GM19467 (cell line): ENCODE results near the gene RTF1.
A peak's percentile ranks its signal among the peaks of the same experiment; 100 is the strongest.
"Not testable (repeated sequence)": the region's sequence is repeated elsewhere in the genome, so short reads cannot be mapped to it uniquely, and the experiment has no call there.

Experiments used
- ATAC-seq: cut with Tn5 transposase; IDR thresholded peaks from one replicate; pipeline ENCODE4 v1.9.1; 2021; ENCODE audit warnings: mild to moderate bottlenecking, moderate library complexity; ENCODE audit not compliant: unreplicated experiment

Gene RTF1

DNA sequence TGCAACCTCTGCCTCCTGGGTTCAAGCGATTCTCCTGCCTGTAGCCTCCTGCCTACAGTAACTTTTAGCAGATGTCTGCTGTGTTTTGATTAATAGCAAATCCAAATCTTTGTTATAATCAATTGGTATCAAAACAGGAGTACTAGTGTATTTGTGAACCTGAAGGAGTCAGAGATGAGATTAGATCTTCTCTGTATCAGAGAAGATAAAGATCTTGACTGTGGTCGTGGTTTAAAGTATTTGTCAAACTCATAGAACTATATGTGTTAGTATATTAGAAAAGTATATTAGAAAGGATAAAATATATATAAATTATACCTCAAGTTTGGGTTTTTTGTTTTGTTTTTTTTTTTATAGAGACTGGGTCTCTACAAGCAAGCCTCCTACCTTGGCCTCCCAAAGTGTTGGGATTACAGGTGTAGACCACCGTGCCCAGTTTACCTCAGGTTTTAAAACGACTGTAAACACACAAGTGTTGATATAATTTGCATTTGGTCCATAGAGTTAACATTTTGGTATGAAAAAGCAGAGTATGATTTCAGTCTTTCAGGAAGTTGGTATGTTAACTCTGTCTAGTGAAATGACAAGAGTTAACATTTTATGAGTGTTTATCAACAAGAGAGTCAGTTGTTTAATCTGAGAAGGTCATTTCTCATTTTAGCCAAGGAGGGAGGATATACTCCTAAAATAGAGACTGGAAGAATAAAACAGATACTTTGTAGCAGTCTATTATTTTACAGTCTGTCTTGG lies 18.3 kb downstream of the RTF1 start:
- ATAC-seq = no peak

DNA sequence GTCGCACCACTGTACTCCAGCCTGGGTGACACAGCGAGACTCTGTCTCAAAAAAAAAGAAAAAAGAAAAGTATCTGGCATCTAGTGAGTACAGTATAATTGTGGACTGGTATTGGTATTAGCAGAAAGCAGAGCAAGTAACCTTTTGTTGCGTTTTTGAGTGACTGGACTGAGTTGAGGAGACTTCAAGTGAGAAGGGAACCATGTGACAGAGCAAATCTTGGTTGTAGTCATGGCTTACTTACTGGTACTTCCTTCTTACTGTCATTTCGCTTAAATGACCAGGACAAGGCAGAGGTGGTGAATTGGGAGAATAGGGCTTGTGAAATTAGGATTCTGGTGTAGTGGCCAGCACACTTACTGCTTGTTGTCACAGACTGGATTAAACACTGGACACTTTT lies 20.6 kb downstream of the RTF1 start:
- no peak for ATAC-seq

DNA sequence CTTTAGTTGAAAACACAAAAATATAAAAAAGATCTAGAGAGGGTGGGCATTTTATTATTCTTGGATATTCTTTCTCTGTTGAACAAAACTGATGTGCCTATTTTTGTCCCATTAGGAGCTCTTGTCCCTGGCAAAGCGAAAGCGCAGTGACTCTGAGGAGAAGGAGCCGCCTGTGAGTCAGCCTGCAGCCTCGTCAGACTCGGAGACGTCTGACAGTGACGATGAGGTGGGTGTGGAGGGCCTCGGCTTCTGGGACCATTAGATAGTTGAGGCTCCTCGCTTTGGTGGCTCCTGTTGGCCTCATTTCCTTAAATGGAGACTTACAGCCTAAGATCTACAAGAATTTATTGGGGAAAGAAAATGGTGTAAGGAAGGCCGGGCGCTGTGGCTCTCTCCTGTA lies 21.3 kb downstream of the RTF1 start:
- ATAC-seq = no peak

DNA sequence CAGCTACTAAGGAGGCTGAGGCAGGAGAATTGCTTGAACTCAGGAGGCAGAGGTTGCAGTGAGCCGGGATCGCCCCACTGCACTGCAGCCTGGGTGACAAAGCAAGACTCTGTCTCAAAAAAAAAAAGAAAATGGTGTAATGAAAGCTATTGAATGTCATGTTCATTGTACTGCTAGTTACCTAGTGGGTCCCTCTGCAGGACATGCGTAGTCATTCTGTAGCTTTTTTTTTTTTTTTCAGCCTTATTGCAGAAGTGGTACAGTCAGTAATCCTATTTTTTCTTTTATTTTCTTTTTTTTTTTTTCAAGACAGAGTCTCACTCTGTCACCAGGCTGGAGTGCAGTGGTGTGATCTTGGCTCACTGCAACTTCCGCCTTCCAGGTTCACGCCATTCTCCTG lies 21.9 kb downstream of the RTF1 start:
- not testable (repeated sequence) for ATAC-seq

DNA sequence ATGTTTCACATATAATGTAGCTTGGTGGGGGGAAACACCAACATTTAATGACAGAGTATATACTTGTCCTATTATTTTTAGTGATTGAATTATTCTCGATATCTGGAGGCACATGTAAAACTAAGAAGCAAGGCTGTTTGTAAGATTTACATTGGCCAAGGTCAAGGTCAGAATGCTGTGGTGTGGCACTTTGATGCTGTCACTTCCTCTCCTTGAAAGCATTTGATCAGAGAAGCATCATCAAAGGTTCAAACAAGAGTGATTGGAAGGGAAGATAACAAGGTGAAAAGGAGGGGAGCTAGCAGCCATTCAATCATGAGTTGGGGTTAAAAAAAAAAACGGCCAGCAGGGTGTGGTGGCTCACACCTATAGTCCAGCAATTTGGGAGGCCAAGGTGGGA lies 26.4 kb downstream of the RTF1 start:
- no peak for ATAC-seq

DNA sequence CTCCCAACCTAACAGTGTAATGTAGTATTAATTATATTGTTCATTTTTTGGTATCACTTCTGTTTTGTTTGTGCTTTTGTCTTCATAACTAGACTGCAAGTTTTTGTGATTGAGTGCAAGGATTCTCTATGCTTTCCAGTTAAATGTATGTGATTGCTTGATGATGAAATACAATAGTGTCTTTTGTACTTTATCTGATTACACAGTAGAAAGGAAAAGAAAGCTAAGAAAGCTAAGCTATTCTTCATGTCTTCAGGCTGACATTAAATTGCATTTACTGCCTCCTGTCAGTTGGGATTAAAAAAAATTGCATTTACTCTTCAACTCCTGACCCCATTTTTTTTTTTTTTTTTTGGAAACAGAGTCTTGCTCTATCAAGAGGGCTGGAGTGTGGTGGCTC lies 28.5 kb downstream of the RTF1 start:
- no peak for ATAC-seq

DNA sequence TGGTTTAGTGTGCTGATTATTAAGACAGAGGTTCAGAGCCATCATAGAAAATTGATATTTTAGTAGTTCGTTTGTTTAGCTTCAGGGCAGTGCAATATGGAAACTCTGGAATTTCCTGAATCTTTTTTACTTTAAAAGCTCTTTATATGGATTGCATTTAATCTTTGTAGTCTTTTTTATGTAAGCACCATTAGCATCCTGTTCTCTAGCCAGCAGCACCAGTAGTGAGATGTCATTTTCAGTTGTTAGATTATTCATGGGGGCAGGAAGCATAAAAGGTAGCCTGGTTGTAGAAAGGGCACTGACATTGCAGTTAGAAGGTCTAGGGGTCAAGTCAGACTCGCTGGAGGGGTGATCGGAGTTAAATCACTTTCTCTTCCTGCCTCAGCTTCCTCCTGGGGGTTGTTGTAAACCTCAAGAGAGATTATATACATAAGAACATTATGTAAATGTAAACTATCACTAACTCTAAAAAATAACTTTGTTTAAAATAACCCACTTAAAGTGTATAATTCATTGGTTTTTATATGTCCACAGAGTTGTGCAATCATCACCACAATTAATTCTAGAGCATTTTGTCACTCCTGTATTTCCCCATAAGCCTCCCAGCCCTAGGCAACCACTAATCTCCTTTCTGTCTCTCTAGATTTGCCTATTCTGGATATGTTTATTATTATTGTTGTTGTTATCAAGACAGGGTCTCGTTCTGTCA lies 45.3 kb downstream of the RTF1 start:
- no peak for ATAC-seq

DNA sequence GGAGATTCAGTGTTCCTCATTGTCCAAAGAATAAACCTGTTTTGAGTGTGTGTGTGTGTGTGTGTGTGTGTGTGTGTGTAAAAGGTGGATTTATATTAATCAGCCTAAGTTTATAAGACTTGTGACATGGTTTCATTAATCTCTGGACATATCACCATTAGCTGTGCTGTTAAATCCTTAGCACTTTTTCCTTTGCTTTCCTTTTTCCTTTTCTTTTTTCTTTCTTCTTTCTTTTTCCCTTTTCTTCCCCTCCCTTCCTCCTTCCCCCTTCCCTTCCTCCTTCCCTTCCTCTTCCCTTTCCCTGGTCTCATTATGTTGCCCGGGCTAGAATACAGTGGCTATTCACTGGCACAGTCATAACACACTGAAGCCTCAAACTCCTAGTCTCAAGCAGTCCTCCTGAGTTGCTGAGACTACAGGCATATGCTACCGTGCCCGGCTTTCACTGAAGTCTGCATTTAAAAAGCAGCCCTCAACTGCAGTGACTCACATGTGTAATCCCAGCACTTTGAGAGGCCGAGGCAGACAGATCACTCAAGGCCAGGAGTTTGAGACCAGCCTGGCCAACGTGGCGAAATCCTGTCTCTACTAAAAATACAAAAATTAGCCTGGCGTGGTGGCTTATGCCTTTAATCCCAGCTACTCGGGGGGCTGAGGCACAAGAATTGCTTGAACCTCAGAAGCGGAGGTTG lies 48.1 kb downstream of the RTF1 start:
- ATAC-seq = no peak

DNA sequence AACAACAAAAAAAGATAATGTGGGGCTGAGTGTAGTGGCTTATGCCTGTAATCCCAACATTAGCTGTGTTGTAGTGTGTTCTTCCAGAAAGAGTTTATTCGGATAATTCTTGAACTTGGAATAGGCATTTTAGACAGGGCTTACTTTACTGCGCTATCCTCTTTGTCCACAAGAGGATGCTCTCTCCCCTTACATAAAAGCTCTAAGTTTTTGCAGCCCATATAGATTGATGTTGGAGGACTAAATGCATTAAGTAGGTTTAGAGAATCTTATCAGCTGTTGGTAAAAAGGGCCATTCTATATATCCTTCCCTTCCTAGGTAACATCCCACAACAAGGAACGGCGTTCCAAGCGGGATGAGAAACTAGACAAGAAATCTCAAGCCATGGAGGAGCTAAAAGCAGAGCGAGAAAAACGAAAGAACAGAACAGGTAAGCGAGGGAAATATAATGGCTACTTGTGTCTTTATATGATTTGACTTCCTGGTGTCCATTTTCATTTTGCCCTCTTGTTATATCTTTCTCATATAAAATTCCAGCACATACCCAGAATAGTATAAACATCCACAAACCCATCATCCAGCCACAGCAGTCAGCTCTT lies 49.0 kb downstream of the RTF1 start:
- no peak for ATAC-seq

DNA sequence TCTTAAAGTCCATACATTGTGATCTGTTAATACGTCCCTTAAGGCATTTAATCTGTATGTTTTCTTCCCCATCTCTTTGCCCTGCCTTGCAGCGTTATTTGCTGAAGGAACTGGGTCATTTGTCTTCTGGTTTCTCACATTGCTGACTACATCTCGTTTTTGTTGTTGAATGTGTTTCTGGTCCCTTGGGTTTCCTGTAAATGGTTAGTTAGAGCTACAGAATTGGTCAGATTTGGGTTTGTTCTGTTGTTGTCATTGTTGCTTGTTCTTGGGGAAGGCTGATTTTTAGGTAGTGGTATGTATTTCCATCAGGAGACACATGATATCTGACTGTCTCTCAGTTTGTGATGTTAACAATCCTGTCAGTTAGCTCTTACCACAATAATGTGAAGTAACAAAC lies 49.8 kb downstream of the RTF1 start:
- no peak for ATAC-seq

DNA sequence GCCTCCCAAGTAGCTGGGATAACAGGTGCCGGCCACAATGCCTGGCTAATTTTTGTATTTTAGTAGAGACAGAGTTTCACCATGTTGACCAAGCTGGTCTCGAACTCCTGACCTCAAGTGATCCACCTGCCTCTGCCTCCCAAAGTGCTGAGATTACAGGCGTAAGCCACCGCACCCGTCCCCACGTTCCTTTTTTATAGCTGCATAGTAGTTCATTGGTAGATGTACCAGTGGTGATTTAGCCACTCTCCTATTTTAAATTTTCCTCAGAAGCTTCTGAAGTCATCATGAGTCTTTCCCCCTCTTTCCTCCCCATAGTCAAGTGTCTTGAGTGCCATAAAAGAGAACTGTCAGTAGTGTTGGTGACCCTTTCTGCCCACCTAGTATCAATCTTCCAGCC lies 52.7 kb downstream of the RTF1 start:
- not testable (repeated sequence) for ATAC-seq

DNA sequence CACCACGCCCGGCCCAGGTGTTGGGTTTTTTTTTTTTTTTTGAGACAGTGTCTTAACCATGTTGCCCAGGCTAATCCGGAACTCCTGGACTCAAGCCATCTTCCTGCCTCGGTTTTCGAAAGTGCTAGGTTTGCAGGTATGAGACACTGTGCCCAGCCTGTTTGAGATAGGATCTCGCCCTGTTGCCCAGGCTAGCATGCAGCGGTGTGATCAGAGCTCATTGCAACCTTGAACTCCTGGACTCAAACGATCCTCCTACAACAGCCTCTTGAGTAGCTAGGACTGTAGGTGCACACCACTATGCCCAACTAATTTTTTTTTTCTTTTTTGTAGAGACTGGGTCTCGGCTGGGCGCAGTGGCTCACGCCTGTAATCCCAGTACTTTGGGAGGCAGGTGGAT lies 56.5 kb downstream of the RTF1 start:
- no peak for ATAC-seq

DNA sequence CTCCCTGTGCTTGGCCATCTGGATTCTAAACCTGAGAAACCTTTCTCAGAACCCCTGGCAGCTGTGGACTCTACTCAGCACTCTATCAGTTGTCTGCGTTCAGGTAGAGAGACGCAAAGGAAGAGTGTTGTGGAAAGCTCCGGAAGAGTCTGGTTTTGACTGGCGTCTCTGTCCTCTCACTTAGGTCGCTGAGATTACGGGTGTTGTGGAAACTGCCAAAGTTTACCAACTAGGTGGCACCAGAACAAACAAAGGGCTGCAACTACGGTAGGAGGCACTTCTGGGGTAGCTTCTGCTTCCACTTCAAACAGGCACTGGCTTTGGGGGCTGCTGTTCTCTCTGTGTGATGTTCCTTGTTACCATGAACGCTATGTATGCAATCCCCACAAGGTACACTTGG lies 57.5 kb downstream of the RTF1 start:
- ATAC-seq = no peak

DNA sequence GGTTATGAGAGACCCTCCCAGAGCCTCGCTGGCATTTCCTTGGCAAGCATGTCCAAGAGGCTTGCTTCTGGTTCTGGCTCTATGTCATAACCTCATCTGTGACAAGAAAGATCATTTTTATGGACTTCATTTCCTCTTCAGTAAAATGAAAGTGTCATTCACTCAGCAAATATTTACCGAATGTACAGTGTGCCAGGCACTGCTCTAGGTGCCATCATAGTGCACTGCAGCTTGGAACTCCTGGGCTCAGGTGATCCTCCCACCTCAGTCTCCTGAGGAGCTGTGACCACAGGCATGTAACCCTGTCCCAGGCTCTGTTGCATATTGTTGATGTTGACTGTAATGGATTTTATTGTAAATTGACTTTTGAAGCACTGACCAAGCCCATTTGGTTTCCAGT lies 58.0 kb downstream of the RTF1 start:
- ATAC-seq = no peak

DNA sequence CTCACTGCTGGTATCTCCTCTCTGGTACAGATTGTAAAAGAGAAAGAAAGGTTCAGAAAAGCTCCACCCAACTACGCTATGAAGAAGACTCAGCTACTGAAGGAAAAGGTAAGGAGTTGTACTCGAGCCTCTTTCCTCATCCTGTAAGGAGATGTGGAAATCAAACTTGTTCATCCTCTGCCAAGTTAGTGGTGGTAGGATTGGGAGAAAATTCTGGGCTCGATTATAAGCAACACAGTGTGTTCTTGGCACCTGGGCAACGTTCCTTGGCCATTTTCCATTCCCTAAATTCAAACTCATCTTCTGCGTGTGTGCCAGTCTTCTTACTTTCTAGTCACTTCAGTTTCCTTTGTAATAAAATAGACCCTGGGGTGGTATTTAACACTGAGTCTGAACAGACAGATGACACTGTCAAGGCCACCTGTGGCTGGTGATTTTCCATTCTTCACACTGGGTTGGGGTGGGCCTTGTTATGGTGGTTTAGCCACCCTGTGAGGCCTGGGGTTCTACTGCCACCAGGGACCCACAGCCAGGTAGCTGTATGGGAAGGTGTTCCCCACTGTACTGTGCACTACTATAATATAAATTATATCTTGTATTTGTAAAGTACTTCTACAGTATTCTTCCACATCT lies 59.6 kb downstream of the RTF1 start:
- no peak for ATAC-seq

DNA sequence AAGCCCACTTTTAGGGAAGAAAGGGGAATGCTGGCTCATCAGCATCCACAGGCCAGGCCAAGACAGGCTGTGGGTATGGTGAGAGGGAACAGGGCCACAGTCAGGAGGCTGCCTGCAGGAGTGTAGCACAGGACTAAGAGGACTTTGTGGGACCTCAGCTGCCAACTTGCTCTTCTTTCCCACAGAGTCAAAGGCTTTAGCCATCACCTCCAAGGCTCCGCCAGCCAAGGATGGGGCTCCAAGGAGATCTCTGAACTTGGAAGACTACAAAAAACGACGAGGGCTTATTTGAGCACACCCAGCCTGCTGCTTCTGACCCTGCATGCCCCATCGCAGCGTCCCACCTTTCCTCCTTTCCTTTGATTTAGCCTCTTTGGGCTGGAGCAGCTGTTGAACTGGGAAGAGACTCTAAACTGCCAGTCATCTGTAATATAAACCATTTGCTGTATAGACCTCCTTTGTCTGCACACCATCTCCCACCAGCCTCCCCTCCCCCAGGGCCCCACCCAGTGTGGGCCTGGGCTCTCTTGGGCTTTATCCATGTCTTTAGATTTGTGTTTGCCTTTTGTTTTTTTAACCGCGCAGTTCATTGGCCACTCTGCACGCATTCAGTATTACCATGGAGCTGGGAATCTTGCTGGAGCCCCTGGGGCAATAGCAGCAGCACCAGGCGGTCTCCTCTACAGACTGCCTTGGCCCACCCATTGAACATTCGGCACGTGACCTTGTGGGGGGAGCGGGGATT lies 63.7 kb downstream of the RTF1 start:
- no peak for ATAC-seq

DNA sequence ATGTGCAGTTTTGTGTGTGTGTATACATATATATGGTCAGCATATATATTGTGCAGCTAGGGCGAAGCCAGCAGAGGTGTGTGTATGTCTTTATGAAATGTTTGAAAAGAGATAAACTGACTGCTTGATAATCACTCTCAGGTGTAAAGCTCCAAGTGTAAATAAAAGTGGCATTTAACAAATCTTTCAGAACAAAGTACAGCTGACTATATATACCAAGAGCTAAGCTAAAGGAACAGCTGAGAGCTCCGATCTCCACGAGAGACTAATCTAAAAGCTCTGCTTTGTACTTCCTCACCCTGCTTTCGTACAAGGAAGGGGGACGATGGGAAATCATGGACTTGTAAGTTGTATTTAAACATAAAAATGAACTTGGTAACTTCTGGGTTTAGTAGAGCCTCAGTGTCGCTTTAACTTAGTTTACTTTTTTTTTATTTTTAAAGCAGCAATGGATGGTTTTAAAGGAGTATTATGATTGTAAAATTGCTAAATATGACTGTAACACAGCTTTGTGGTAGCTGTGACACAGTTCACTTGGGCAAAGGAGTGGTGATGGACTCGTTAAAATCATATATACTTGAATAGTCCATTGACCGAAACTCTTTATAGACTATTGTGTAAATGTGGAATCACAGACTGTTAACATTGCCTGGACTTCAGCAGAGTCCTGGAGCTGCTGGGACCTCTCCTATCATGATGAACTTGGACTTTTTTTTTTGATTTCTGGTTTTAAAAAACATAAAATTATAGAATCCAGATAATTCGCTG lies 65.4 kb downstream of the RTF1 start:
- ATAC-seq = no peak

DNA sequence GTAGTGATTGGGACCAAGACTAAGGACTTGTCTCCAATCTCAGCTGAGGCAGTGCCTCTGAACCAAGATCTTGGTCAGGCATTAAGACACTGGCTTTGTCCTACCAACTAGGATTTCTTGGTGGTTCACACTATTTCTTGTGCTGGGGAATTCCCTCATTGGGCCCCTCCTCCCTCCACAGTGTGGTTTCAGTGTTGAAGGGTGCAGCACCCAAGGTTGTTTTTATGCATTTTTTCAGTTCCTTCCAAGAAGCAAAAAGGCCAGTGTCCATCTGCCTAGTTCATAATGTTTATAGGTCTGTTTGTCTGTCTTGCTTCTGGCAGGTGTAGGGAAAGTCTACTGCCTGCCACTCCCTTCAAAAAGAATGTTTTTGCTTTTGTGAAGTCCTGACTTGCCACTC lies 66.2 kb downstream of the RTF1 start:
- peak; percentile 60 for ATAC-seq

DNA sequence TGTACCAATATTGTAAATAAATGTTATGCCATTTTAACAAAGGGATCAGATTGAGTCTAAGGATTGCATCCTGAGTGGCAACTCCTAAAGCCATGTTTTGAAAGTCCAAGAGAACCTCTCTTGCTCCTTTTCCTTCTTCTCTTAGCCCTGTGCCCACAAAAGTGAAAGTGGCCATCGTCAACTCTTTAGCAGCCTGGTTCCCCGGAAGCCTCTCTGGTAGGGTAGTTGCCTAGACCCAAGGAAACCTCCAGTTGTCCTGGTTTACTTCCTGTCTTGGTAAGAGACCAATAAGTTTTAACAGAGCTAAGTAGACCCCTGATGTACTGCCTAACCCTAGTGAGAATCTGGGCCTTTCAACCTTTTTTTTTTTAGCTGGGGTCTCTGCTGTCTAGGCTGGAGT lies 66.6 kb downstream of the RTF1 start:
- ATAC-seq = no peak
